ENCODE measurements around the gene SSNA1.

- no peak for TF ChIP-seq EZH2 (IDR thresholded peaks at IDR 0.05; ENCODE audit: low read length, missing control alignments)
- TF ChIP-seq, protein P1, sequence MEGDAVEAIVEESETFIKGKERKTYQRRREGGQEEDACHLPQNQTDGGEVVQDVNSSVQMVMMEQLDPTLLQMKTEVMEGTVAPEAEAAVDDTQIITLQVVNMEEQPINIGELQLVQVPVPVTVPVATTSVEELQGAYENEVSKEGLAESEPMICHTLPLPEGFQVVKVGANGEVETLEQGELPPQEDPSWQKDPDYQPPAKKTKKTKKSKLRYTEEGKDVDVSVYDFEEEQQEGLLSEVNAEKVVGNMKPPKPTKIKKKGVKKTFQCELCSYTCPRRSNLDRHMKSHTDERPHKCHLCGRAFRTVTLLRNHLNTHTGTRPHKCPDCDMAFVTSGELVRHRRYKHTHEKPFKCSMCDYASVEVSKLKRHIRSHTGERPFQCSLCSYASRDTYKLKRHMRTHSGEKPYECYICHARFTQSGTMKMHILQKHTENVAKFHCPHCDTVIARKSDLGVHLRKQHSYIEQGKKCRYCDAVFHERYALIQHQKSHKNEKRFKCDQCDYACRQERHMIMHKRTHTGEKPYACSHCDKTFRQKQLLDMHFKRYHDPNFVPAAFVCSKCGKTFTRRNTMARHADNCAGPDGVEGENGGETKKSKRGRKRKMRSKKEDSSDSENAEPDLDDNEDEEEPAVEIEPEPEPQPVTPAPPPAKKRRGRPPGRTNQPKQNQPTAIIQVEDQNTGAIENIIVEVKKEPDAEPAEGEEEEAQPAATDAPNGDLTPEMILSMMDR (conservative IDR thresholded peaks at IDR 0.05 in 1 of 2, IDR thresholded peaks at IDR 0.05 in 1 of 2; ENCODE audit: low read depth in 1 of 2, low read length in 2 of 2): no peak
These were observed 42.5 kb upstream of the SSNA1 start for GRCh38 chr9:137145731-137146526.

All from fibroblast of lung (primary cell).